GM21447 (cell line): ENCODE results near the gene CRHR1.

Experiments
- ATAC-seq: cut with Tn5 transposase; IDR thresholded peaks from one replicate; pipeline ENCODE4 v1.9.1; 2021; ENCODE audit not compliant: unreplicated experiment

Gene CRHR1

GRCh38 chr17:45757431-45758218 is 26.5 kb upstream of the CRHR1 start:
- no peak for ATAC-seq

- no peak for ATAC-seq
Observed at GRCh38 chr17:45758544-45758943, 25.6 kb upstream of the CRHR1 start.

GRCh38 chr17:45759761-45760160 is 24.4 kb upstream of the CRHR1 start:
- no peak for ATAC-seq

GRCh38 chr17:45761957-45762565 is 22.1 kb upstream of the CRHR1 start:
- no peak for ATAC-seq

- ATAC-seq: no peak
Observed at GRCh38 chr17:45763182-45763581, 20.9 kb upstream of the CRHR1 start.

- no peak for ATAC-seq
Observed at GRCh38 chr17:45764479-45764878, 19.6 kb upstream of the CRHR1 start.

- ATAC-seq: no peak
Observed at GRCh38 chr17:45768000-45768399, 16.1 kb upstream of the CRHR1 start.

- ATAC-seq: no peak
Observed at GRCh38 chr17:45770632-45771270, 13.4 kb upstream of the CRHR1 start.

- no peak for ATAC-seq
Observed at GRCh38 chr17:45771271-45771959, 12.7 kb upstream of the CRHR1 start.

GRCh38 chr17:45775148-45775547 is 9.0 kb upstream of the CRHR1 start:
- no peak for ATAC-seq

- no peak for ATAC-seq
Observed at GRCh38 chr17:45775576-45776011, 8.5 kb upstream of the CRHR1 start.

- ATAC-seq: no peak
Observed at GRCh38 chr17:45776896-45777295, 7.2 kb upstream of the CRHR1 start.

- no peak for ATAC-seq
Observed at GRCh38 chr17:45777388-45777787, 6.7 kb upstream of the CRHR1 start.

GRCh38 chr17:45780921-45781320 is 3.2 kb upstream of the CRHR1 start:
- no peak for ATAC-seq

GRCh38 chr17:45782889-45783592 is 1.1 kb upstream of the CRHR1 start:
- ATAC-seq: no peak

- no peak for ATAC-seq
Observed at GRCh38 chr17:45783593-45784292, 377 bp upstream of the CRHR1 start.

- ATAC-seq: no peak
Observed at GRCh38 chr17:45784741-45785479, 790 bp downstream of the CRHR1 start.

GRCh38 chr17:45785480-45786193 is 1.5 kb downstream of the CRHR1 start:
- ATAC-seq: no peak

GRCh38 chr17:45786349-45786748 is 2.2 kb downstream of the CRHR1 start:
- ATAC-seq: no peak
